Measurements from ENCODE around the gene GNPDA1.

GRCh38 chr5:141963701-141964100, 49.1 kb downstream of the GNPDA1 start:
- TF ChIP-seq EZH2 (IDR thresholded peaks at IDR 0.05) (no peak), POLR2AphosphoS5 (IDR thresholded peaks at IDR 0.05; ENCODE audit: borderline replicate concordance, low read depth, low read length) (no peak), FOXP2 (optimal IDR thresholded peaks at IDR 0.05; ENCODE audit: control extremely low read depth, extremely low read length, insufficient read depth) (no peak)
